Measurements from ENCODE around the gene NEK2.
"Not testable (repeated sequence)": the region's sequence is repeated elsewhere in the genome, so short reads cannot be mapped to it uniquely, and the experiment has no call there.

NEK2 gene

DNA sequence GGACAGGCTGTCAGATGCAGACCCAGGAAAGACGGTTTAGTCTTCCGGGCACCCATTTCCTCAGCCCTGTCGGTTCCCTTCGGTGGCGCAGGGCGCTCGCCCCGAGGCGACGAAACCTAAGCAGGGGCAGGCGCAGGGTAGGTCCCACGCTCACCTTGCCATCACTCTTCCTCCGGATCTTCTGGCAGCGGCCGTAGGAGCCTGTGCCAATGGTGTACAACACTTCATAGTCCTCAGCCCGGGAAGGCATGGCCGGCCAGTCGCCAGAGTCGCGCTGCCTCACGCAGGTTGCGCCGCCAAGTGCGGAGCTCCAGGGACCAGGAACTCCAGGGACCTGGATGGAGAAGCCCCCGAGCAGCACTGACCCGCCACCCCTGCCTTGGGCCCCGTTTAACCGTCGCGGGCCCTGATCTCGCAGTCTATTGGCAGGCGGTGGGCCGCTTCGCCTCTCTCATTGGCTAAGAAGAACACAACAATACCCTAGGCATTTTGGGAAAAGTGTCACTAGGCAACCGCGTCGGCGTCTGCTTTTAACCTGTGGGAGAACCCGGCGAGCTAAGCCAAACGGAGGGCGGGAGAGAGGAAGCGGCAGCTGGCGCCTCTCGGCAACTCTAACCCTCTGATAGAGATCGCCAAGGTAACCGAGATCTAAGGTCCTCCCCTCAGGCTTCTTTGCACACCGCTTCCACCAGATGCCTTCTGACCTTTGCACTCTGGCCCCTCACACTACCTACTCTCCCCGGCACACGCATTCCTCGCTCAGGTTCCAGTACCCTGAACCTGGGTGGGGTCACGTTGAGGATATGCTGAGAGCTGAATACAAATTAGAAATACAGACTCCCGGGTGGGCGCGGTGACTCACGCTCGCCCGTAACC lies at the start of gene NEK2:
Gene NEK2 (minus strand): TSS at position 392 of the 876 bp plus-strand sequence. CDS start 142 bp downstream, at position 250.
- DNase-seq, result peak; percentile 92 to 93 (median 93)

DNA sequence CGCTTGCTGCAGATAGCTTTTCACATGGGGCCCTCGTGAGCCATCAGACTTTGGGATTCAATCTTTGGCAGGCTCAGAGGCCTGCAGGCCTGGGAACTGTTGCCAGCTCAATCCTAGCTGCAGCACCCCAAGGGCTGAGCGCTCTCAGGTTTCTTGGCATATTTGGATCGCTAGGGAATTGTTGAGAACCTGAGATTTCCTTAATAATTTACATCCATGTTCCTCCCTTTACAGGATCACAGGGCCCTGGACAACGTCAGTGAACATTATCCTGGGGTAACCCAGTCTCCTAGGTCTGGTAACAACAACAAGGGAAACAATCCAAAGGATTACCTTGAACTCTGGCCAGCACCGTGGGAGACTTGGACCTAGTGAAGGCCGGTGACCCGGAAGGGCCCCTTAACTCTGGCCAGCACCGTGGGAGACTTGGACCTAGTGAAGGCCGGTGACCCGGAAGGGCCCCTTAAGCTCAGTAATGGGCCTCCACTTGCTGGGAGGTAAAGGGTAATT lies 49.3 kb upstream of the NEK2 start:
- no peak for DNase-seq

DNA sequence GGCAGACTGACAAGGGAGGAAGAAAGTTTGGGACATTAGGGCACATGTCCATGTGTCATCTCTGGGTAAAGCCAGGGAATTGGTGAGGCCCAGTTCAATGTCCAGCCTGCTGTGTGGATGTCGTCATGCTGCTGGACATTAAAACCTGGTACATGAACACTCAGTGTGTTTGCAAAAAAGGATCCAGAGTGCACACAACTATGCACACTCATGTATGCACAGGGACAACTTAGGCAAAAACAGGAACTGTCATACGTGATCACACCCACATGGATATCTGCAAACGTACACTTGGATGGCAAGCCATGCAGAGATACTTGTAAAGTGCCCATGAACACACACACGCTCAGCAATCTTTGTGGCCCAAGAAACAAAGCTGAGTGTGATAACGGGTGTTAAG lies 47.9 kb upstream of the NEK2 start:
- DNase-seq, result peak in 2 of 3 donors; percentile 9 to 17

DNA sequence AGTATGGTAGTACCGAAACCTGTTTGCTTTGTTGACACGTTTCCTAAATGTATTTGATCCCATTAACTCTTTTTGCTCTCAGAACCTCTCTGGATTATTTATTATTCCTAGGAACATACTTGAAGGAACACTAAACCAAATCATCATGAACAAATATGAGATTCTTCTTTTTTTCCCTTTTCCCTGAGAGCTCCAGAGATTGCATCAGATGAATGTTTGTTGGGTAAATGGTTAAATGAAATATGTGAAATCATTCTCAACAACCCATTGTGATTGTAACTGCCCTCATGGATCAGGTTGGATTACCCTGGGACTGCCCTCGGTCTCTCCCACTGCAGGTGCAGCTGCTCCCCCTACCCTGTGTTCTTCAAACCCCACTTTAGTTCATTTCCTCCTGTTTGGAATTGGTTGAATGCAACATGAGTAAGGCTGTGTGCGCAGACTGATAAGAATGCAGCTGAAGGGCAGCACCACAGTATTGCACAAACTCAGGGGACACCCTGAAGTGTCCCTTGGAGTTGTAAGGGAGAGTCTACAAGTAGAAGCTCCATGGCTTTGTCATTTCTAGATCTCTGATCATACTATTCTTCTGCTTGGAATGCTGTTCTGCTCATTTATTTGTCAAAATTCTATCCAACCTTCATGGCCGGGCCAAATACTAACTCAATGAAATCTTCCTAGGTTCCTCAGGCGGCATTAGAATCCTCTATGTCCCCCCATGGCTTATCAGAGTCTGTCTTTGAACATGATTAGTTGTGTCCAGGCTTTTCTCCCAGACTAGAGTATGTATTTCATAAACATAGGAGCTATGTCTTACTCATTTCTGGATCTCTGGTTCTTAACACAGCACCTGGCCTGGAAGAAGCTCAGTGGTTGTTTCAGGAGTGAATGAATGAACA lies 47.1 kb upstream of the NEK2 start:
- DNase-seq, result no peak

DNA sequence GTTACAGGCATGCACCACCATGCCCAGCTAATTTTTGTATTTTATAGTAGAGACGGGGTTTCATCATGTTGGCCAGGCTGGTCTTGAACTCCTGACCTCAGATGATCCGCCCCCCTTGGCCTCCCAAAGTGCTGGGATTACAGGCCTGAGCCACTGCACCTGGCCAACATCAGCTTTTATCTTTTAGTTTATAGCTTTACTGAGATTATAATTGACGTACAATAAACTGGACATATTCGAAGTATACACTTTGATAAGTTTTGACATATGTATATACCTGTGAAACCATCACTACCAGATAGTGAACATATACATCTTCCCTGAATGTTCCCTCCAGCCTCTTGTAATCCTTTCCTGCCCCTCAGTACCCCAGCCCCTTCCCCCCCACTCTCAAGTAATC lies 41.1 kb upstream of the NEK2 start:
- DNase-seq, result not testable (repeated sequence)

DNA sequence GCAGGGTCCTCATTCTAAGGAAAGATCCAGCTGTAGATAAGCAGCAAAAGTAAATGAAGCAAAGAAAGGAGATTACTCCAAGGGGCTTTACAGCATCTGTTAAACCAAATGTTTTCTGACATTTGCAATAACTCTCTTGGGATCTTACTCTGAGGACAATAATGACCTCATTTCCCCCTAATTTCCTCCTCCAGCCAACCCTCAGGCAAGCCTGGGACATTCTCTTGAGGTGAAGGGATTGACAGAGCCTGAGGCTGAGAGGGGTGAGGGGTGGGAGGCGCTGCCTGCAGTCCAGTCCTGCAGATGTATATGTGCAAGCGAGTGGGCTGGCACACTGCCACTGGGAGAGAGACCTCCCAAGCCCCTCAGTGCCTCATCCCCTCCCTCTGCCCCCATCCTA lies 40.5 kb upstream of the NEK2 start:
- DNase-seq, result no peak

DNA sequence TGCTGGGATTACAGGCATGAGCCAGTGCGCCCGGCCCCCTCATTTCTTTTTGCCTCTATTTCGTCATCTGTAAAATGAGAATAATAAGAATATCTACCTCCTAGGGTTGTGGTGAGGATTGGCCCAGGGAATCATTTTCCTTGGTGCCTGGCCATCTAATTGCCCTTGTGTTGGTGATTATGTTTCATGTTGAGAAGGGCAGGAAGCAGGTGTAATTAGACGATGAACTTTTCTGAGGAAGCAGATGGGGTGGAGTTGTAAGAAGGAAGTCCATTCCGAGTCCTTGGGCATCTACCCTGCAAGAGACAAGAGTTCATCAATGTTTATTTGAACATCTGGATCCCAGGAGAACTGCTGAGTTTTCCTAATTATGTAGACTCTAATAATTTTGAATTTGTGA lies 38.7 kb upstream of the NEK2 start:
- DNase-seq, result no peak

DNA sequence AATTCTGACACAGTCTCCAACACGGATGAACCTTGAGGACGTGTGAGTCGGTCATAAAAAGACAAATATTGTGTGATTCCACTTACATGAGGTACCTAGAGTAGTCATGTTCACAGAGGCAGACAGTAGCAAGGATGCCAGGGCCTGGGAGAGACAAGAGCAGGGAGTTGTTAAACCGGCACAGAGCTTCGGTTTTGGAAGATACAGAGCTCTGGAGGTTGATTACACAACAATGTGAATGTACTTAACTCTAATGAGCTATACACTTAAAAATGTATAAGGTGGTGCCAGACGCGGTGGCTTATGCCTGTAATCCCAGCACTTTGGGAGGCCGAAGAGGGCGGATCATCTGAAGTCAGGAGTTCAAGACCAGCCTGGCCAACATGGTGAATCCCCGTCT lies 37.8 kb upstream of the NEK2 start:
- no peak for DNase-seq

DNA sequence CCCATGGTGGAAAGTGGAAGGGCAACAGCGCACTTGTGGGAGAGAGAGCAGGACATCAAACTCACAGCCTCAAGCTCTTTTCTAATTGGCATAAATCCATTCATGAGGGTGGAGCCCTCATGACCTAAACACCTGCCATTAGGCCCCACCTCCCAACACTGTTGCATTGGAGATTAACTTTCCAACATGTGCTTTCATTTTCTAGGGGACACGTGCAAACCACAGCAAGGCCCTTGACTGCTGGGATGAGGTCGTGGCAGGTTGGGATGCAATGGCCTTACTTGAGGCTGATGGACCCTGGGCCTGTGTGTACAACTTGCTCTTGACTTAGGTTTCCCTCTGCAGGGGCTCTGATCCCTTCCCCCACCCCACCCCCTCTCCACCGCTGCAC lies 35.9 kb upstream of the NEK2 start:
- no peak for DNase-seq

DNA sequence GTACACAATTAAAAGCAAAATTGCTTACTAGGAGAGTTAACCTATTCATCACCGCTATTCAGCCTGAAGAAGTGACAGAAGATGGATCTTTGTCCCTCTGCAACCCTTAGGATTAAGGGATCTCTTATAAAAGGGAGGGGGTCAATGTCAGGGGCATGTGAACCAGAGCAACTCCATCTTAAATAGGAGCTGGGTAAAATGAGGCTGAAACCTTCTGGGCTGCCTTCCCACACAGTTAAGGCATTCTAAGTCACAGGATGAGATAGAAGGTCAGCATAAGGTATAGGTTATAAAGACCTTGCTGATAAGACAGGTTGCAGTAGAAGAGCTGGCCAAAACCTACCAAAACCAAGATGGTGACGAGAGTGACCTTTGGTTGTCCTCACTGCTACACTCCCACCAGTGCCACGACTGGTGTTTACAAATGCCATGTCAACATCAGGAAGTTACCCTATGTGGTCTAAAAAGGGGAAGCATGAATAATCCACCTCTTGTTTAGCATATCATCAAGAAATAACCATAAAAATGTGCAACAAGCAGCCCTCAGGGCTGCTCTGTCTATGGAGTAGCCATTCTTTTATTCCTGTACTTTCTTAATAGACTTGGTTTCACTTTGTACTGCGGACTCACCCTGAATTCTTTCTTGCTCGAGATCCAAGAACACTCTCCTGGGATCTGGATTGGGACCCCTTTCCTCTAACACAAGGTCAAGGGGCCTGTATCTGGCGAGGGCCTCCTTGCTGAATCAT lies 35.3 kb upstream of the NEK2 start:
- peak; percentile 67 to 80 (median 68) for DNase-seq

DNA sequence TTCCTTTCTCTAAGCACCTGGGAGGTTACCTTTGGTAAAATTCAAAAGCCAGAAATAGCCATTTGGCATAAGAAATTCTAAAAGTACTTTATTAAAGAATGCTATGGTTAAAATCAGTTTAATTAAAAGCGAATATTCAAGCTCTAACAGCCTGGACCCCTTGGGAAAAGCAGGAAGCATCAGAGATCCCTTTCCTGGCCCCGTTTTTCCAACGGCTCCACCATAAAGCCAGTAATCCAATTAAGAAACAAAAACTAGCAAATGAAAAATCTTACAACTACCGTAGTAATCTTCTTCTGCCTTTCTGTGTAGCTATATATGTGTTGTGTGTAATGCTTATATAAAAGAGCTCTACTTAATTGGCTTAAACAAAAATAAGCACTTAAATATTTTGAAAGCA lies 33.5 kb upstream of the NEK2 start:
- DNase-seq, result no peak

DNA sequence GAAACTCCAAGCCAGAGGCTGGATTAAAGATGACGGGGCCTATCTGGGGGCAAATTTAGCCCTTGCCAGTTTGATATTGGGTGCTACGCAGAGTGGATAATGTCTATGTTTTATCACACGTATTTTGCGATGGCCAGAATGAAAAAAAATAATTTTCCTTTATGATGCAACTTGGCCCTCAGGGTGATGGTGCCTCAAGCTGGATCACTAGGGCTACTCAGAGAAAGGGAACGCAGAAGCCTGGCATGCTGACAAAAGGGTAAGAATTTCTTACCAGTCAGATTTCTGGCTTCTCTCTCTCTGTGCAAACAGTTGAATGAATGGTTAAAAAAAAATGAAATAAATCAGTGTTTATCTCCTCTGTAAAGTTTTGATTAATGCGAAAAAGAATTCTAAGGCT lies 32.6 kb upstream of the NEK2 start:
- no peak for DNase-seq

DNA sequence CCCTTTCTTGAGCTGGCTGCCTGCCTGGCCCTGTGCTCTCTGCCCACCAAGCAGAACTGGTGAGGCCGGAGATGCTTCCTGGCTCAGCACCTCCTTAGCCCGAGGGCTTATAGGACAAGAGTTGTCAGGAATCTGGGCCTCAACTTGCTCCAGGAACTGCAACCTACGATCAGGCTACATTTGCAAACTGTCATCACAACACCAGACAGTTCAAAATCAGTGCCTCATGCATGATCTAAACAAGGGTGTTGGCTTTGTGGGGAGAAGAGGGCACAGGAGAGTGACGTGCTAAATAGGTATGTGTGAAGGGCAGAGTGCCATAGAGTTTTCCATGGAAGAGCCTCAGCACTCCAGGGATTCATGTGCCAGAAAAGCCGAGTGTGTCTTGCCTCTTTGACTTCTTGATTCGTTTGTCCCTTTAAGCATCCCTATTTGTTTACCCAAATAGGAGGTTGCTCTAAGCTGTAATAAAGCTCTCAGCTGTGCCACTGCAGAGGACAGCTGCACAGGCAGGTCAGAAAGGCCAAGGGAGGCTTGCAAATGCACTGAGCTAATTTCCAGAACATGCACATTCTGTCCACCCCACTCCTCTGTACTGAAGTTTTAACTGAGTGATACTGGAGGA lies 30.2 kb upstream of the NEK2 start:
- no peak for DNase-seq

DNA sequence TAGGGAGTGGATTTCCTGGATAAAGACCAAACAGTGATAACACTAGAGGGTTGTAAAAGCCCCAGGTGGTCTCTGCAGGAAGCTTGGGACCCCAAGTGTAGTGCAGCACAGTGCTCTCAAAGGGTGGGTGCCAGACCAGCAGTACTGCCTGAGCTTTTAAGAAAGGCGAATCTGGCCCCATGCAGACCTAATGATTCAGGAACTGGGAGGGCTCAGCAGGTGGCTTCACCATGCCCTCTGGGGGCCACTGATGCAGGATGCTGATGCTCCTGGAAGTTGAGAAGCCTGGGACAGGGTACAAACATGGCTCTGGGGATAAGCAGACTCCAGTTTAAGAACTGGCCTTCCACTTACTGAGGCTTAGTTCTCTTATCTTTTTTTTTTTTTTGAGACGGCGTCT lies 29.1 kb upstream of the NEK2 start:
- DNase-seq, result no peak

DNA sequence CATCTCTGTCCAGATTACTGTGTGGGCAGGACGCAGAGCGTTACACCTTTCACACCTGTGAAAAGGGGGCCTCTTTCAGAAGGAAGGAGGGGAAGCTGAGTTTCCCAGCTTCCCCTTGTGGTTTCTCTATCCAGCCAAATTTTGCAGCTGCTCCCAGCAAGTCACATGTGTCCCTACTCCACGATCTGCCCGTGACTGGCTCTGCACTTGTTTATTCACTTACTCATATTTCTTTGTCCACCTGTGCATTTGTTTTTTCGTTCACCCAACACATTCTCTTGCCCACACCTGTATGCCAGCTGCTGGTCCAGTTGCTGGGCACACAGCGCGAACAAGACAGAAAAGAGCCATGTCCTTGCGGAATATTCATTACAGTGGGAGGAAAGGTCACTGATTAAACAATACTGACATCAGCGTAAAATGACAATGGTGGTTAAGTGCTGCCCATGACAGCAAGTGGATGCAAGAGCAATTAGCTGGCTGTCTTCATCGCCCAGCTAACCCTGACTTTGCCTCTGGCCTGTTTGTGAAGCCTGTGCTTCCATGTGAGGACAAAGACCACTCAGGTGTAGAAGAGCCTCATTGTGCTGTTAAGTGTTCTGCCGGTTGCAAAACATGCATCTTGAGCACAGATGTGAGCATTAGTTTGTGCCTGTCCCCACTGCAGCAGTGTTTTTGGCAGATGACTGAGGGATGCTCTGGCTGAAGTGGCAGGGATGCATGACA lies 28.6 kb upstream of the NEK2 start:
- DNase-seq, result no peak

DNA sequence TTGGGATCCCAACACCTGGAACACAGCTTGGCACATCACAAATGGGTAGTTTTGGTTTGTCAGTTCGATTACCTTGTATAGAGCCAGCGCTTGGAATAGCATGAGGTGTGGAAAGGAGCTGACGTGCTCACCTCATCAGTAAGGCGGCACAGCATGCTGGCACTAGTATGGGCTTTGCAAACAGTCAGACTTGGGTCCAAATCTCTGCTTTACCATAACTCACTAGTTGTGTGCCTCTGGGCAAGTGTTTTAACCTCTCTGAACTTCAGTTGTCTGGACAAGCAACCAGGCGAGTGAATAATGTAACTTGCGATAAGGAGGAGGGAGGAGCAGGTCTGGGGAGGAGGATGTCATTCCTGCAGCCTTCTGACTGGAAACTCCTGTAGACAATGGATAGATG lies 26.3 kb upstream of the NEK2 start:
- no peak for DNase-seq

DNA sequence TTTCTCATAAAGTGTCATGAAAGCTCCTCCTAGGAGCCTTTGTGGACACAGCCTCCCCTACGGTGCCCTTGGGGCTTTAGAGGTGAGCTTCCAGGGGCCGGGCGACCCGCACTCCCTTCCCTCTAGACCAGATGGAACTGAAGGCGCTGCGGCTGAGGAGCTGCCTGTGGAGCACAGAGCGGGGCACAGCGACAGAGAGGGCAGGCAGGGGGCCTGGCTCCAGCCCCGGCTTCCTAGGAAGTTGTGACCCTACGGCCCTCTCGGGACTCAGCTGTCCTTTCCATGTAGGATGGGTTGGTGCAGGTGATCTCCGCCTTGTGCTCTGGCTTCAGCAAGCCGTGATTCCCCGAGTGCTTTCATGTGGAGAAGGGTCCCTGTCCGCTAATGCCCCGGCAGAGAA lies 23.6 kb upstream of the NEK2 start:
- no peak for DNase-seq

DNA sequence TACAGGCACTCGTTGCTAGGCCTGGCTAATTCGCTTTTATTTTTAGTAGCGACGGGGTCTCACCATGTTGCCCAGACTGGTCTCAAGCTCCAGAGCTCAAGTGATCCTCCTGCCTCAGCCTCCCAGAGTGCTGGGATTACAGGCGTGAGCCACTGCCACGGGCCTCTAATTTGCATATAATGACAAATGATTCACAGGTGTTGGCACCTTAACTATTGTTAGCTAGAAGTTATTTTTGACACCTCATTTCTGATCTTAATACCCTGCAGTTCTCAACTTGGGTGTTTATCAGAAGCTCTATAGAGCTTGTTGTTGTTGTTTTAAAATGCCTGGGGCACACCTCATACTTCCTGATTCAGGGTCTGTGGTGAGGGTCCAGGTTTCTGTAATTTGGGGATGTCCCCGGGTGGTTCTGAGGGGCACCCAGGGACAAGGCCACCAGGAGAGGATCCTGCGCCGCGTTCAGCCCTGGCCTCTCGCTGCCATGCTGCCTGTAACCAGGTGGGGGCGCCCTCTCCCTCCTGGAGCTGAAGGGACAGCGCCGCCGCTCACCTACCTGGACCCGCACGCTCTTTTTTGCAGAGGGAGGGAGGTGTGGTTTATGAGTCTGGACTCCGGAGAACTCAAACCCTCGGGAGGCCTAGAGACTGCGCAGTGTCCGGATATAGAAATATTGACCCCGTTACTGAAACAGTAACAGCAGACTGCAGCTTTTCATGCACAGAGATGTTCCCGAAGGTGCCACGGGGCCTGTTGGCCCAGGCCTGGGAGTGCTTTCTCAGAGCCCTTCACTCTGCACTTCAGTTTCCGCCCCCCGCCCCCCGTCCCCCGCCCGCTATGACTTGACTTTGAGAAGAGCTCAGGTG lies 23.0 kb upstream of the NEK2 start:
- DNase-seq, result peak; percentile 67 to 82 (median 72)

DNA sequence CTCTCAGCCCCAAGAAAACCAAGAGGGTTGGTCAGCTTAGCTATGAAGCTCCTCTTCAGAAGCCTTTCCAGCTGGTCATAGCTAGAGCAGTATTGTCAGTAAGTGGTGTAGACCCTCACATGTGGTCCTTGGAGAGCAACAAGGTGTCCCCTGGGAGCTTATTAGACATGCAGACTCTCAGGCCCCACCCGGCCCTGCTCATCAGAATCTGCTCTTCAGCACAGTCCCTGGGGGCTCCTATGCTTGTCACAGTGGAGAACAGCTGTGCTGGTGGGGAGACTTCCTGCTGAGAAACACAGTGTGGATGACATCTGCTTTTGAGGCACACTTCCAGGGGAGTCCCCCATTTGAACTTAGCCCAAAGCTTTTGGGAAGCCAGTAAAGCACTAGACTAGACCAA lies 21.9 kb upstream of the NEK2 start:
- peak in 2 of 3 donors; percentile 12 to 32 for DNase-seq

DNA sequence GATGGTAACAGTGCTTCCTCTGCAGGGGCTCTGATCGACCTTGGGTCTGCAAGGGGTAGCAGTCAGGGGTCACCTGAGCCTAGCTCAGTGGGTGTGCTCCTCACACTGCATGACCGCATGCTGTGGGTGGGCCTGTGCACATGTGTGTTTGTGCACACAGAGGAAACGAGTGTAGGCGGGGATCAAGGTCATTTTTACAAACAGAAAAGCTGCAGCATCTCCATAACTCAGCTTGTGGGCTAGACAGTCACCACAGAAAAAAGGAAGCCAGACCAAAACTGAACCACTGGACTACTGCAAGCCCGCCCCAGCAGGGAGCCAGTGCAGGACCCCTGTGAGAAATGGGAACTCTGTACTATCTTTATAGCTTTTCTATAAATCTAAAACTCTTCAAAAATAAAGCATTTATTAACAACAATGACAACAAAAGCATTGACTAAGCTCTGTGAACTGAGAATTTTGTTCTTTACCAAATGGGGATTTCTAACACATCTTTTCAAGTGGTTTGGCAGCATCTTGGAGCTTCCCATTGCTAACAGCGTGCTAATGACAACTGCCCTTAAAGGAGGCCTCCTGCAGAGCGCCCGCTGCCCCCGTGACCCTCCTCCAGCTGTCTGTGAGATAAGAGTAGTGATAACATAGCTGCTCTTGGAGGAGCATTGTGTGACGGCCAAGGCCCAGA lies 19.9 kb upstream of the NEK2 start:
- DNase-seq, result peak; percentile 65 to 68 (median 67)
